SK-N-SH (cell line): Measurements from ENCODE around the gene KLF15. TPM values are rescaled to one million over a fixed set of nuclear protein-coding genes. Genes with fewer than 3 reads are reported as not detected.

Experiments
- CTCF ChIA-PET: fragments of 300-600, 350-600 bp; formaldehyde crosslinking; extraction: SDS; loops from one replicate; lab custom pipeline; 2021; lab: Yijun Ruan, JAX
- POLR2A ChIA-PET: fragments of 350-600 bp; sonication (Branson Sonifier 250); formaldehyde crosslinking; extraction: SDS; loops from one replicate; lab custom pipeline; 2020; ENCODE audit warnings: antibody characterized with exemption, inconsistent platforms; lab: Yijun Ruan, JAX
- DNase-seq: peaks from one replicate; pipeline ENCODE4 v3.0.0; 2012
- H2AFZ ChIP-seq: fragments of 200-600 bp; sonication (generic); 2 replicates; pipeline ENCODE4 v1.8.1; 2016; ENCODE audit warnings: antibody characterized with exemption, mild to moderate bottlenecking, low read depth
- H3F3A ChIP-seq: fragments of 200-600 bp; sonication (generic); replicated peaks from 2 replicates; pipeline ENCODE3; 2016; ENCODE audit warnings: antibody characterized with exemption, mild to moderate bottlenecking; ENCODE audit not compliant: insufficient read depth
- H3K27ac ChIP-seq, 2 experiments: fragments of 200-500 bp in 1 of 2; fragments of 200-600 bp in 1 of 2; sonication (Bioruptor generic) in 1 of 2; sonication (generic), shearing (Covaris generic) in 1 of 2; 2 replicates each; pipeline versions ENCODE4 v1.5.1 to v1.6.1; 2014 to 2016; ENCODE audit warnings: low read depth in 2 of 2, inconsistent platforms in 1 of 2, low read length in 1 of 2, mild to moderate bottlenecking in 1 of 2, mixed read lengths in 1 of 2
- H3K27me3 ChIP-seq: fragments of 200-600 bp; sonication (generic), shearing (Covaris generic); 2 replicates; pipeline ENCODE4 v1.6.1; 2016; ENCODE audit warnings: mixed run types; ENCODE audit not compliant: insufficient read depth
- H3K36me3 ChIP-seq, 2 experiments: fragments of 200-500 bp in 1 of 2; fragments of 200-600 bp in 1 of 2; sonication (Bioruptor generic) in 1 of 2; sonication (generic) in 1 of 2; replicated peaks in 1 of 2; 2 replicates each; pipeline versions ENCODE3 to v1.5.1; 2014 to 2016; ENCODE audit warnings: low read length in 1 of 2, mild to moderate bottlenecking in 1 of 2; ENCODE audit not compliant: insufficient read depth in 2 of 2, control insufficient read depth in 1 of 2
- H3K4me1 ChIP-seq, 2 experiments: fragments of 200-500 bp in 1 of 2; fragments of 200-600 bp in 1 of 2; sonication (Bioruptor generic) in 1 of 2; sonication (generic), shearing (Covaris generic) in 1 of 2; 2 replicates each; pipeline versions ENCODE4 v1.5.1 to v1.6.1; 2014 to 2016; ENCODE audit warnings: low read depth in 1 of 2, low read length in 1 of 2, mixed run types in 1 of 2; ENCODE audit not compliant: insufficient read depth in 2 of 2, control insufficient read depth in 1 of 2
- H3K4me2 ChIP-seq: fragments of 200-600 bp; sonication (generic), shearing (Covaris generic); 2 replicates; pipeline ENCODE4 v1.6.1; 2017; ENCODE audit warnings: mixed run types
- H3K4me3 ChIP-seq, 2 experiments: fragments of 200-500 bp in 1 of 2; fragments of 200-600 bp in 1 of 2; sonication (Bioruptor generic) in 1 of 2; sonication (generic), shearing (Covaris generic) in 1 of 2; 2 replicates each; pipeline versions ENCODE4 v1.5.1 to v1.8.1; 2014 to 2016; ENCODE audit warnings: low read depth in 2 of 2, inconsistent platforms in 1 of 2, low read length in 1 of 2, mild to moderate bottlenecking in 1 of 2, mixed read lengths in 1 of 2, moderate library complexity in 1 of 2
- H3K79me2 ChIP-seq: fragments of 200-600 bp; sonication (generic); 2 replicates; pipeline ENCODE4 v1.8.1; 2017; ENCODE audit warnings: mild to moderate bottlenecking; ENCODE audit not compliant: insufficient read depth
- H3K9ac ChIP-seq: fragments of 200-600 bp; sonication (generic); 2 replicates; pipeline ENCODE4 v1.6.1; 2017; ENCODE audit warnings: mixed run types
- H3K9me2 ChIP-seq: fragments of 200-600 bp; sonication (generic); 2 replicates; pipeline ENCODE4 v1.6.1; 2017; ENCODE audit warnings: mixed run types
- H3K9me3 ChIP-seq: fragments of 200-600 bp; sonication (generic); 2 replicates; pipeline ENCODE4 v1.6.1; 2017; ENCODE audit warnings: mixed run types, mild to moderate bottlenecking, moderate library complexity
- H4K20me1 ChIP-seq: fragments of 200-600 bp; sonication (generic); 2 replicates; pipeline ENCODE4 v1.6.1; 2017; ENCODE audit warnings: mild to moderate bottlenecking, mixed run types; ENCODE audit not compliant: insufficient read depth
- ELF1 ChIP-seq: IDR thresholded peaks from 2 replicates; pipeline ENCODE4 v1.4.0; 2012
- EZH2phosphoT487 ChIP-seq: fragments of 200-600 bp; sonication (generic); IDR thresholded peaks from 2 replicates; pipeline ENCODE4 v1.6.1; 2017; ENCODE audit warnings: low read depth, mixed run types, mild to moderate bottlenecking, antibody characterized with exemption, moderate library complexity, borderline replicate concordance
- FOXM1 ChIP-seq: IDR thresholded peaks from 2 replicates; pipeline ENCODE4 v1.4.0; 2012; ENCODE audit warnings: low read depth, mild to moderate bottlenecking
- IRF3 ChIP-seq: fragments of 150-350 bp; IDR thresholded peaks from 2 replicates; pipeline ENCODE4 v1.6.1; 2016; ENCODE audit warnings: mild to moderate bottlenecking, low read depth, low read length
- MEF2A ChIP-seq: IDR thresholded peaks from 2 replicates; pipeline ENCODE4 v1.4.0; 2012; ENCODE audit warnings: low read depth, borderline replicate concordance
- NFIC ChIP-seq: IDR thresholded peaks from 2 replicates; pipeline ENCODE4 v1.4.0; 2012; ENCODE audit warnings: borderline replicate concordance
- NRF1 ChIP-seq: IDR thresholded peaks from 2 replicates; pipeline ENCODE4 v1.6.1; 2012; ENCODE audit warnings: low read depth, mild to moderate bottlenecking, low read length
- POLR2AphosphoS5 ChIP-seq: IDR thresholded peaks from 2 replicates; pipeline ENCODE4 v1.6.1; 2012; ENCODE audit warnings: low read depth, low read length
- RCOR1 ChIP-seq: fragments of 150-350 bp; IDR thresholded peaks from 2 replicates; pipeline ENCODE4 v1.6.1; 2017; ENCODE audit warnings: antibody characterized with exemption, low read length
- SIN3A ChIP-seq: IDR thresholded peaks from 2 replicates; pipeline ENCODE4 v1.6.1; 2012; ENCODE audit warnings: low read depth, mild to moderate bottlenecking, low read length, moderate library complexity, borderline replicate concordance
- USF2 ChIP-seq: fragments of 150-350 bp; IDR thresholded peaks from 2 replicates; pipeline ENCODE4 v1.6.1; 2017; ENCODE audit warnings: antibody characterized with exemption, low read length, low read depth, borderline replicate concordance
- WGBS: methylation state at CpG from one replicate; pipeline ENCODE4 v1.1.6; 2017; ENCODE audit warnings: low lambda C conversion rate; 5-methylcytosine and 5-hydroxymethylcytosine counted together
- polyA plus RNA-seq, 3 experiments: library from polyadenylated mRNA; depleted of rRNA; stranded (reverse); fragments of >200 nt; gene quantifications; 2 replicates each; pipeline ENCODE4 v1.2.3, GENCODE V29; 2012
- TF ChIP-seq, protein P1 (sequence below): IDR thresholded peaks from 2 replicates; pipeline ENCODE4; 2012
- TF ChIP-seq, protein P2 (sequence below): IDR thresholded peaks from 2 replicates; pipeline ENCODE4 v1.4.0; 2012; ENCODE audit warnings: low read depth, borderline replicate concordance
- TF ChIP-seq, protein P3 (sequence below): IDR thresholded peaks from 2 replicates; pipeline ENCODE4 v1.4.0; 2012; ENCODE audit warnings: low read depth, borderline replicate concordance

Gene KLF15
- polyA plus RNA-seq, 1 of the 3 experiments (the other 2 are of a cell fraction) = 0.28 TPM

- Histone ChIP-seq H3K9me2 (no peaks in the 10 kb centered on the region), H3K9ac (no peak overlapping the region), H3K79me2 (no peaks in the 10 kb centered on the region), H3K36me3 (no peaks in the 10 kb centered on the region), H3F3A (no peaks in the 10 kb centered on the region), H3K27me3 (no peaks in the 10 kb centered on the region), H3K4me2 (no peak overlapping the region), H3K9me3 (no peaks in the 10 kb centered on the region), H3K4me1 (no peaks in the 10 kb centered on the region), H2AFZ (no peak overlapping the region), H3K4me3 (no peak overlapping the region), H3K27ac (no peak overlapping the region), H4K20me1 (no peaks in the 10 kb centered on the region)
- POLR2A ChIA-PET = no interaction called here
- CTCF ChIA-PET = no interaction called here
- TF ChIP-seq, protein P1, sequence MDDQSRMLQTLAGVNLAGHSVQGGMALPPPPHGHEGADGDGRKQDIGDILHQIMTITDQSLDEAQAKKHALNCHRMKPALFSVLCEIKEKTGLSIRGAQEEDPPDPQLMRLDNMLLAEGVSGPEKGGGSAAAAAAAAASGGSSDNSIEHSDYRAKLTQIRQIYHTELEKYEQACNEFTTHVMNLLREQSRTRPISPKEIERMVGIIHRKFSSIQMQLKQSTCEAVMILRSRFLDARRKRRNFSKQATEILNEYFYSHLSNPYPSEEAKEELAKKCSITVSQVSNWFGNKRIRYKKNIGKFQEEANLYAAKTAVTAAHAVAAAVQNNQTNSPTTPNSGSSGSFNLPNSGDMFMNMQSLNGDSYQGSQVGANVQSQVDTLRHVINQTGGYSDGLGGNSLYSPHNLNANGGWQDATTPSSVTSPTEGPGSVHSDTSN = no peak
- TF ChIP-seq MEF2A (no peak), FOXM1 (no peak), SIN3A (no peak), NFIC (no peak), IRF3 (no peak), ELF1 (no peak), RCOR1 (no peak), POLR2AphosphoS5 (no peak)
- TF ChIP-seq, protein P2, sequence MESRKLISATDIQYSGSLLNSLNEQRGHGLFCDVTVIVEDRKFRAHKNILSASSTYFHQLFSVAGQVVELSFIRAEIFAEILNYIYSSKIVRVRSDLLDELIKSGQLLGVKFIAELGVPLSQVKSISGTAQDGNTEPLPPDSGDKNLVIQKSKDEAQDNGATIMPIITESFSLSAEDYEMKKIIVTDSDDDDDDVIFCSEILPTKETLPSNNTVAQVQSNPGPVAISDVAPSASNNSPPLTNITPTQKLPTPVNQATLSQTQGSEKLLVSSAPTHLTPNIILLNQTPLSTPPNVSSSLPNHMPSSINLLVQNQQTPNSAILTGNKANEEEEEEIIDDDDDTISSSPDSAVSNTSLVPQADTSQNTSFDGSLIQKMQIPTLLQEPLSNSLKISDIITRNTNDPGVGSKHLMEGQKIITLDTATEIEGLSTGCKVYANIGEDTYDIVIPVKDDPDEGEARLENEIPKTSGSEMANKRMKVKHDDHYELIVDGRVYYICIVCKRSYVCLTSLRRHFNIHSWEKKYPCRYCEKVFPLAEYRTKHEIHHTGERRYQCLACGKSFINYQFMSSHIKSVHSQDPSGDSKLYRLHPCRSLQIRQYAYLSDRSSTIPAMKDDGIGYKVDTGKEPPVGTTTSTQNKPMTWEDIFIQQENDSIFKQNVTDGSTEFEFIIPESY = no peak
- no peak for DNase-seq
- WGBS = 39% methylated on average over 9 of the region's 9 CpGs
Measured at GRCh38 chr3:126322181-126322967, 34.8 kb downstream of the KLF15 start.

DNA sequence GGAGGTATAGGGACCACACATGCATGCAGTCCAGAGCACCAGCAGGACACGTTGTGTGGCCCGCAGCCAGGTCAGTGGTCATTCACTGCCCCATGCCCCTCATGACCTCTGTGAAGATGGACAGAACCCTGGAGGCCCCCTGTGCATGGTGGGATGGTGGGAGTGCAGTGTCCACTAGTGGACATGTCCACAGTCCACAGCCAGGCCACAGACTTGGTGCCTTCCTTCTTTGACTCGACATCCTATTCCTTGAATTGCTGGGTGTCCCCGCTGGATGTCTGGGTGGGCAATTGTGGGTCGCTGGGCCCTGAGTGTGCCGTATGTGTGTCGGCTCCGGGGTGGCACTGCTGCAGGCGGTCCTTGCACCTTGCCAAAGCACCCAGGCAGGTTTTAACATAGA, 35.7 kb downstream of the KLF15 start:
- H3K4me2 ChIP-seq = no peak overlapping the region
- H3K9me2 ChIP-seq = no peaks in the 10 kb centered on the region
- H4K20me1 ChIP-seq = no peaks in the 10 kb centered on the region
- WGBS = 80% methylated on average over 1 of the region's 9 CpGs
- DNase-seq = no peak
- no peak overlapping the region for H3K27ac ChIP-seq
- ChIA-PET POLR2A (no interaction called here), CTCF (interaction anchor here (1.0 kb wide), 1 partner anchor 17 kb away, joined by 3 read pairs; no protein-coding TSS in a partner anchor)
- H3K36me3 ChIP-seq = no peaks in the 10 kb centered on the region
- no peaks in the 10 kb centered on the region for H3F3A ChIP-seq
- H2AFZ ChIP-seq = no peak overlapping the region
- H3K27me3 ChIP-seq = no peaks in the 10 kb centered on the region
- H3K9ac ChIP-seq = no peak overlapping the region
- TF ChIP-seq FOXM1 = no peak
- TF ChIP-seq IRF3 = no peak
- TF ChIP-seq EZH2phosphoT487 = no peak
- TF ChIP-seq, protein P3, sequence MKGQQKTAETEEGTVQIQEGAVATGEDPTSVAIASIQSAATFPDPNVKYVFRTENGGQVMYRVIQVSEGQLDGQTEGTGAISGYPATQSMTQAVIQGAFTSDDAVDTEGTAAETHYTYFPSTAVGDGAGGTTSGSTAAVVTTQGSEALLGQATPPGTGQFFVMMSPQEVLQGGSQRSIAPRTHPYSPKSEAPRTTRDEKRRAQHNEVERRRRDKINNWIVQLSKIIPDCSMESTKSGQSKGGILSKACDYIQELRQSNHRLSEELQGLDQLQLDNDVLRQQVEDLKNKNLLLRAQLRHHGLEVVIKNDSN = no peak
- no peak for TF ChIP-seq ELF1
- no peak for TF ChIP-seq NRF1
- no peak for TF ChIP-seq USF2
- no peaks in the 10 kb centered on the region for H3K79me2 ChIP-seq
- no peaks in the 10 kb centered on the region for H3K4me1 ChIP-seq
- H3K4me3 ChIP-seq = no peak overlapping the region
- H3K9me3 ChIP-seq = no peaks in the 10 kb centered on the region
